Measurements from ENCODE around the gene ISM1.

GRCh38 chr20:13200767-13201500, 20.1 kb upstream of the ISM1 start:
- TF ChIP-seq POLR2AphosphoS5 (IDR thresholded peaks at IDR 0.05; ENCODE audit: low read depth, low read length) (no peak), ZNF878 (CRISPR knock-in tag; IDR thresholded peaks at IDR 0.05) (no peak), GTF3A (CRISPR knock-in tag; conservative IDR thresholded peaks at IDR 0.05) (no peak), ZMAT3 (CRISPR knock-in tag; conservative IDR thresholded peaks at IDR 0.05) (no peak), ZKSCAN8 (CRISPR knock-in tag; IDR thresholded peaks at IDR 0.05; ENCODE audit: borderline replicate concordance) (no peak), EP300 (IDR thresholded peaks at IDR 0.05; ENCODE audit: low read depth in 2 of 2, low read length in 2 of 2) (no peak), EP300 (CRISPR knock-in tag; IDR thresholded peaks at IDR 0.05; ENCODE audit: borderline replicate concordance) (no peak), PBX3 (CRISPR knock-in tag; IDR thresholded peaks at IDR 0.05; ENCODE audit: borderline replicate concordance) (no peak), TFE3 (CRISPR knock-in tag; IDR thresholded peaks at IDR 0.05) (no peak), ZNF432 (CRISPR knock-in tag; IDR thresholded peaks at IDR 0.05; ENCODE audit: borderline replicate concordance) (no peak), MXD4 (CRISPR knock-in tag; IDR thresholded peaks at IDR 0.05) (no peak), SMARCC2 (IDR thresholded peaks at IDR 0.05) (no peak)
- TF ChIP-seq, protein P1, sequence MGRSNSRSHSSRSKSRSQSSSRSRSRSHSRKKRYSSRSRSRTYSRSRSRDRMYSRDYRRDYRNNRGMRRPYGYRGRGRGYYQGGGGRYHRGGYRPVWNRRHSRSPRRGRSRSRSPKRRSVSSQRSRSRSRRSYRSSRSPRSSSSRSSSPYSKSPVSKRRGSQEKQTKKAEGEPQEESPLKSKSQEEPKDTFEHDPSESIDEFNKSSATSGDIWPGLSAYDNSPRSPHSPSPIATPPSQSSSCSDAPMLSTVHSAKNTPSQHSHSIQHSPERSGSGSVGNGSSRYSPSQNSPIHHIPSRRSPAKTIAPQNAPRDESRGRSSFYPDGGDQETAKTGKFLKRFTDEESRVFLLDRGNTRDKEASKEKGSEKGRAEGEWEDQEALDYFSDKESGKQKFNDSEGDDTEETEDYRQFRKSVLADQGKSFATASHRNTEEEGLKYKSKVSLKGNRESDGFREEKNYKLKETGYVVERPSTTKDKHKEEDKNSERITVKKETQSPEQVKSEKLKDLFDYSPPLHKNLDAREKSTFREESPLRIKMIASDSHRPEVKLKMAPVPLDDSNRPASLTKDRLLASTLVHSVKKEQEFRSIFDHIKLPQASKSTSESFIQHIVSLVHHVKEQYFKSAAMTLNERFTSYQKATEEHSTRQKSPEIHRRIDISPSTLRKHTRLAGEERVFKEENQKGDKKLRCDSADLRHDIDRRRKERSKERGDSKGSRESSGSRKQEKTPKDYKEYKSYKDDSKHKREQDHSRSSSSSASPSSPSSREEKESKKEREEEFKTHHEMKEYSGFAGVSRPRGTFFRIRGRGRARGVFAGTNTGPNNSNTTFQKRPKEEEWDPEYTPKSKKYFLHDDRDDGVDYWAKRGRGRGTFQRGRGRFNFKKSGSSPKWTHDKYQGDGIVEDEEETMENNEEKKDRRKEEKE (IDR thresholded peaks at IDR 0.05) = no peak
- TF ChIP-seq, protein P2, sequence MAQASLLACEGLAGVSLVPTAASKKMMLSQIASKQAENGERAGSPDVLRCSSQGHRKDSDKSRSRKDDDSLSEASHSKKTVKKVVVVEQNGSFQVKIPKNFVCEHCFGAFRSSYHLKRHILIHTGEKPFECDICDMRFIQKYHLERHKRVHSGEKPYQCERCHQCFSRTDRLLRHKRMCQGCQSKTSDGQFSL (CRISPR knock-in tag; IDR thresholded peaks at IDR 0.05) = no peak
- TF ChIP-seq, protein P3, sequence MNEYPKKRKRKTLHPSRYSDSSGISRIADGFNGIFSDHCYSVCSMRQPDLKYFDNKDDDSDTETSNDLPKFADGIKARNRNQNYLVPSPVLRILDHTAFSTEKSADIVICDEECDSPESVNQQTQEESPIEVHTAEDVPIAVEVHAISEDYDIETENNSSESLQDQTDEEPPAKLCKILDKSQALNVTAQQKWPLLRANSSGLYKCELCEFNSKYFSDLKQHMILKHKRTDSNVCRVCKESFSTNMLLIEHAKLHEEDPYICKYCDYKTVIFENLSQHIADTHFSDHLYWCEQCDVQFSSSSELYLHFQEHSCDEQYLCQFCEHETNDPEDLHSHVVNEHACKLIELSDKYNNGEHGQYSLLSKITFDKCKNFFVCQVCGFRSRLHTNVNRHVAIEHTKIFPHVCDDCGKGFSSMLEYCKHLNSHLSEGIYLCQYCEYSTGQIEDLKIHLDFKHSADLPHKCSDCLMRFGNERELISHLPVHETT (CRISPR knock-in tag; conservative IDR thresholded peaks at IDR 0.05) = no peak

Measured in HepG2 (cell line).